Hepatocyte (in vitro differentiated cells): ENCODE data around the gene KIF17.

ENCODE experiments used
- CTCF ChIP-seq: fragments of 200-600 bp; sonication (generic); IDR thresholded peaks from 2 replicates; pipeline ENCODE4 v1.5.1; 2016; ENCODE audit warnings: antibody characterized with exemption, mild to moderate bottlenecking; ENCODE audit not compliant: poor library complexity
- EZH2 ChIP-seq: fragments of 200-600 bp; sonication (generic); IDR thresholded peaks from 2 replicates; pipeline ENCODE4 v1.6.1; 2016; ENCODE audit warnings: antibody characterized with exemption, mild to moderate bottlenecking, borderline replicate concordance

- TF ChIP-seq CTCF (no peak), EZH2 (no peak)
These were observed 5.9 kb upstream of the KIF17 start for GRCh38 chr1:20723537-20724363.
